ENCODE measurements around the gene TXN2.
"Not testable (repeated sequence)": the region's sequence is repeated elsewhere in the genome, so short reads cannot be mapped to it uniquely, and the experiment has no call there.

The TXN2 gene, protein sequence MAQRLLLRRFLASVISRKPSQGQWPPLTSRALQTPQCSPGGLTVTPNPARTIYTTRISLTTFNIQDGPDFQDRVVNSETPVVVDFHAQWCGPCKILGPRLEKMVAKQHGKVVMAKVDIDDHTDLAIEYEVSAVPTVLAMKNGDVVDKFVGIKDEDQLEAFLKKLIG

DNA sequence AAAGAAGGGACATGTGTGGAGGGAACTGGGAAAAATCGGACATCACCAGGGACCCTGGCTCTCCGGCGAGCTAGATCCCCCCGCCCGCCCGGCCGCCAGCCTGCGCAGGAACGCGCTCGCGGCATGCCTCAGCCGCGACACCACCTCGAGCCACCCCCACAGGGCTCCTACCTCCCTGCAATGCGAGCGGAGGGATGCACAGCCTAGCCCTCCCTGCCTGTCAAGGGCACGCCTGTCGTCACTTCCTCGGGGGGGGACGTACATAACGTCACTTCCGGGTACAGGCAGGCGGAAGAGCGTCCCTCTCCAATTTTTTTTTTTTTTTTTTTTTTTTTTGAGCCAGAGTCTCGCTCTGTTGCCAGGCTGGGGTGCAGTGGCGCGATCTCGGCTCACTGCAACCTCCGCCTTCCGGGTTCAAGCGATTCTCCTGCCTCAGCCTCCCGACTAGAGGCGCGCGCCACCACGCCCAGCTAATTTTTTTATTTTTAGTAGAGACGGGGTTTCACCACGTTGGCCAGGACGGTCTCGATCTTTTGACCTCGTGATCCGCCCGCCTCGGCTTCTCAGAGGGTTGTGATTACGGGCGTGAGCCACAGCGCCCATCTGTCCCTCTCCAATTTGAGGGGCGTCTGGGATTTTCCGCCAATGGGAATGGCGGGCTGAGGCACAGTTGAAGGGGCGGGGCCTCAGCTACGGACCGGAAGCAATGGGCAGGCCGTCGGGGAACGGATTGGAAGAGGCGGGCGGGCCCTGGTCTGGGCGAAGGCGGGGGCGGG lies at the start of gene TXN2:
TXN2 (minus strand) TSS at position 248 of the 776 bp plus-strand sequence. CDS start 803 bp downstream, outside the sequence.
- DNase-seq (ENCODE audit: low spot score) = peak; percentile 98

DNA sequence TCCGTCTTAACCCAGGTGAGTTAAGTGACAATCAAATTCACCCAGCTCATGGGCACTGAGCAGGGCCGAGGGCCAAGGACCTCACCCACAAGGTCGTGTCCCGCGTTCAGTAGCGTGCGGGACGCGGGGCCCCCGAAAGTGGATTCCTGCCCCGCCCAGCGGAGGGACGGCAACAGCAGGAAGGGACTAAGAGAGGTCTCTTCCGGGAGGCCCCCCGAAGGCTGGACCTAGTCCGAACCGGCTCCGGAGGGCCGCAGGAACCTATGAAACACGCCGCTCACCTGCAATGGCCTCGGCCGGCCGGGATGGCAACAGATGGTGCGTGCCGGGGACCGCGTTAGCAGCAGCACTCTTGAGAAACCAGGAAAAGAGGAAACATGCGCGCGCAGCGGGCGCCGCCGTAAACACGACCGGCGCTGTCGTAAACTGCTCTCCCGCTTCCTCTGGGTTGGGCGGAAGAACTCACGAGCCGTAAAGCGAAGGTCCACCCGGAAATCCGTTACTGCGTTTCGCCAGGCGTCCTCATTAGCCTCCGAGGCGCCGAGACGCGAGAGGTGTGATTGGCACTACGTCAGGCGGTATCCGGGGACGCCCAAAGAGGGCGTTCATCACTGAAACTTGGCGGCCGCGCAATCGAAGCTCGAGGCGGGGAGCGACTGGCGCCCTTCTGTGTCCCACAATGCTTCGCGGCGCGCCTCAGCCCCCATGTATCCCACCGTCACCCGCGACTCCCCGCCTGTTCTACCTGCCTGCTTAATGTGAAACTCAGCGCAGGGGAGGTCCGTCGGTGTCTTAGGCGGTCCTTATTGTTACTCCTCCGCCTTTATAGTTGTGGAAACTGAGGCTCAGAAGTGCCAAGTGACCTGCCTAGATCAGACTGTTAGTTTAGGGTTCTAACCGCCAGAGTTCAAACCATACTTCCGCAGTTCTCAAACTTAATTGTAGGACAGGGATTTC lies 47.6 kb upstream of the TXN2 start, which contains the start of gene EIF3D:
EIF3D (minus strand) TSS at position 372 of the 957 bp plus-strand sequence. CDS start 3,045 bp downstream, outside the sequence.
- DNase-seq (ENCODE audit: low spot score) = peak; percentile 97

DNA sequence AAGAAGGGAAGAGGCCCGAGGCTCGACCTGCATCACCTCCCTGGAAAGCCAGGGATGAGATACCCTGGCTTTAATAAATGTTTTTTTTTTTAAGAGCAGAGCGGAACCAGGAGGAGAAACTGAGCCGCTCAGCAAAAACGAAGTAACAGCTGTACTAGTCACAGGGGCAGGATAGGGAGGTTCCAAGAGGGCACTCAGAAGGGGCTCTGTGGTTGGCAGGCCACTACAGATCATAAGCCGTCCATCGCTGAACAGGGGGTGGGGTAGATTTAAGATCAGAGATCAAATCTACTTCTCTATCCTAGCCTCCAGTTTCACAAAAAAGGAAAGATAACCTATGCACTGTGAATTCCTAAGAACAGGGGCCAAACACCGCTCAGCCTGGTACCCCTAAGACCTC lies 46.9 kb upstream of the TXN2 start:
- no peak for DNase-seq (ENCODE audit: low spot score)

DNA sequence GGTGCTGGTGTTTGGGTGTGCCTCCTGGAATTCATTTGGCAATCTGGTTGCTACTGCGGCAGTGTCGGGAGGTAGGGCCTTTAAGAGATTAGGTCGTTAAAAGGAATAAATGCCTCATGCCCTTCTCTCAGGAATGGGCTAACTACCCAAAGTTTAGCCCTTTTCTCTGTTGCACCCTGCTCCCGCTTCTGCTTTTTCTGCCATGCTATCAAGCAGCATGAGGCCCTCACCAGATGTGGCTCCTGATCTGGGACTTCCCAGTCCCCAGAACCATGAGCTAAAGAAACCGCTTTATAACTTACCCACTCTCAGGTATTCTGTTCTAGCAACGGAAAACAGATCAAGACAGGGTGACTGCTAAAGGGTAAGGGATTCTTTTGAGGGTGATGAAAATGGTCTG lies 41.2 kb upstream of the TXN2 start:
- DNase-seq (ENCODE audit: low spot score) = no peak

DNA sequence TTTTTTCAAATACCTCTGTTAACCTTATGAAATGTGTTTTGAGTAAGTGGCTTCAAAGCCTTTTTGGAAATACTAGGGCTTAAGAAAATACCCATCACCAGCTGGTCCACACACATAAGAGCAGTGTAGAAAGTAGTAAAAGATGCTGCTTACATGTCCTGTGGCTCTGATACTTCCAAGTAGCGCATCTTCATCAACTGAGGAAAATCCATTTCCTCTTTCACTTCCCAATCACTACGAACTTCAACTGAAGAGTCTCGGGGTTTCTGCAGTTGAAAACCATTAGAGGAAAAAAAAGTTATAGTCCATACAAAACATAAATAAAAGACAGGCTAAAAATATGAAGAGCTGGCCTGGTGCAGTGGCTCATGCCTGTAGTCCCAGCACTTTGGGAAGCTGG lies 39.0 kb upstream of the TXN2 start:
- DNase-seq (ENCODE audit: low spot score) = no peak

DNA sequence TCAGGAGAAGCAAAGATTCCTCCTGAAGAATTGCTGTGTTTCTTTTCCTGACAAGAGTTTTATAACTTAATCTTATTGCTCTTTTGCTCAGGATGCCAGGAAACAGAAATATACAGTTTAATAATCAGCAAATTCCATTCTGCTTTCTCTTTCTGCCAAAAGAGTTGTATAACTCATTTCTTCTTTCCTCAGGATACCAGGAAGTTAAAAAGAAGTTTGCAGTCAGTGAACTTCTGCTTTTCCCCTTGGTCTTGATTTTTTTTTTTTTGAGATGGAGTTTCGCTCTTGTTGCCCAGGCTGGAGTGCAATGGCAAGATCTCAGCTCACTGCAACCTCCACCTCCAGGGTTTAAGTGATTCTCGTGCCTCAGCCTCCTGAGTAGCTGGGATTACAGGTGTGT lies 38.5 kb upstream of the TXN2 start:
- DNase-seq (ENCODE audit: low spot score) = not testable (repeated sequence)

DNA sequence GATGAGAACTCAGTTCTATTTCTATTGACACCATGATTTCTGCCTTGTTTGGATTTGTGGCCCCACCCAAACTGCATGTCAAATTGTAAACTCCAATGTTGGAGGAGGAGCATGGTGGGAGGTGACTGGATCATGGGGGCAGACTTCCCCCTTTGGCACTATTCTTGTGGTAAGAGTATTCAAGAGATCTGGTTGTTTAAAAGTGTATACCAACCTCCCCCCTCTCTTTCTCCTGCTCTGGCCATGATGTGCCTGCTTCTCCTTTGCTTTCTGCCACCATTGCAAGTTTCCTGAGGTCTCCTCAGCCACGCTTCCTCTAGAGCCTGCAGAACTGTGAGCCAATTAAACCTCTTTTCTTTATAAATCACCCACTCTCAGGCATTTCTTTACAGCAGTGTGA lies 33.3 kb upstream of the TXN2 start:
- no peak for DNase-seq (ENCODE audit: low spot score)

DNA sequence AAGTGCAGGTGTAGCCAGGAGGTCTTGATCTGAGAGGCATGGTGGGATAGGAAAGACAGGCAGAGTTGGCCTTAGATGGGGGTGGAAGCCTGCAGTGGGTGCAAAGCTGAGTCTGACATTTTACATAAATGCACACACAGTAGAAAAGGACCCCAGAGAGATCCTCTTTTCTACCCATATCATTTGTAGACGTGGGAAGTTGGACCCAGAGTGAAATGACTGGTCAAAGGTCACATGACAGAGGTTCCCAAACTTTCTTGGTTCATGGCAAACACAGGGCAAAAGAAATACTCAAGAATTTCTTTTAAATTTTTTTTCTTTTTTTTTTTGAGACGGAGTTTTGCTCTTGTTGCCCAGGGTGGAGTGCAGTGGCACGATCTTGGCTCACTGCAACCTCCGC lies 31.6 kb upstream of the TXN2 start:
- DNase-seq (ENCODE audit: low spot score) = no peak

DNA sequence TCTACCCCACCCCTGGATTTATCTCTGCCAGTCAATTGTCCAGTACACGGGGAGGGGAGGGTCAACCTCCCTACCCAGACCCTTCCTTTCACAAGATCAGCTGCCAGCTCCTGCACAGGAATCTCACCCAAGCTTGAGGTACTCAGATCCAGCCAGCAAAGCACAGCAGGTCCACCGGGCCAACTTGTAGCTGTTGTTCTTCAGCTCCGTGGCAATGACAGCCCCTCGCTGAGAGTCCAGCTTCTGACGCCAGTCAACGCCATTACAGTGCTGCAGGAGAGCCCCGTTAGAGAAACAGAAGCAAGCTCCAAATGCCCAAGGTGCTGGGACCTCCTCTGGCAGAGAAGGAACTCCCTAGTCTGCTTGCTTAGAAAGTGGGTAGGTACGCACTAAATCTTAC lies 30.9 kb upstream of the TXN2 start:
- no peak for DNase-seq (ENCODE audit: low spot score)

DNA sequence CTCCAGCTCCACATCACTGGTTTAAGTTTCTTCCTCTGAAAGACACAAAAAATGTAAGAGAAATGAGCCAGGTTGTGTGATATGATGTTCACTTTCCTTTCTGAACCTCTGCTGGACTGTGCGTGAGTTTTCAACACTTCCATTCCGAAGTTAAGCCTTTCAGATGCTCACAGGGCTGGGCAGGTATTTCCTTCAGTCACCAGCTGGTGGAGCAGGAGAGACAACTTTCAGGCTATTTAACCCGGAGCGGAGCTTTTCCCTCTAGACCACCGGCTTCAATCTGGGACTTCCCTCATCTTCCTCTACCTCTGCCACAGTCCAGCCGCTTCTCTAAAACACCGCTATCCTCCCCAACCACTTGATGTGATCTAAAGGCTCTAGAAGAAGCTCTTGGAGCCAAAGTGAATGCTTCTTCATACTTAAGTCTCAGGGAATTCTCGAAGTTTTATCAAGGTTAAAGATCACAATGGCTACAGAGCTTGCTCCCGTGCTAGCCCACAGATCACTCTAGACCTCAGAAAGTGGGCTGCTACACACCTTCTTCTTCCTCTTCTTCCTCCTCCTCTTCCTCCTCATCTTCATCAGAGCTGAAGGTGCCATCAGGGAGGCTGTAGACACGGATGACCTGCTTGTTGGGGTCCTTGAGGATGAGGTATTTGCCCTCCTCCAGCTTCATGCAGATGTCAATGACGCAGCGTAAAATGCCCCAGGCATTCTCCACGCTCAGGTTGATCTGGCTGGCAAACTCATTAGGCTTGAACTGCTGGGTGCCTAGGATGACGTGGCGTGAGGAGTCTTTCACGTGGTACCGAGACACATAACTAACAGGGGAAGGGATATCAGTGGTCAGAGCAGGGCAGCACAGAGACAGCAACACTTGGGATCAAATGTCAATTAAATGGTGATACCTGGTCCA lies 29.8 kb upstream of the TXN2 start:
- no peak for DNase-seq (ENCODE audit: low spot score)

DNA sequence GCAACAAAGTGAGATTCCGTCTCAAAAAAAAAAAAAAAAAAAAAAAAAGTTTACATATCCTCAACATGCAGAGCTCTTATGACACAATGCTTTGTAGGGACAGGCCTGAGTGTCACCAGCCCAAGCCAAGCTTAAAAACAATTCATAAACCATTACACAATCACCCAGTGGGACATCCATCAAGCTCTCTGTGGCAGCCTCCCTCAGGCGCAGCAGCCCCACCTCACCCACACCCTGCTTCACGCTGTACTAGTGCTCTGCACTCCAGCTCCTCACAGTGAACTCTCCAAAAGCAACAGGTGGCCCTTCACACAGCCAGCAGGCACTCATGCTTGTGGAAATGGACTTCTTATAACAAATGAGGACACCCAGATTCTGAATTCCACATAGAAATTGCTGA lies 28.9 kb upstream of the TXN2 start:
- DNase-seq (ENCODE audit: low spot score) = no peak

DNA sequence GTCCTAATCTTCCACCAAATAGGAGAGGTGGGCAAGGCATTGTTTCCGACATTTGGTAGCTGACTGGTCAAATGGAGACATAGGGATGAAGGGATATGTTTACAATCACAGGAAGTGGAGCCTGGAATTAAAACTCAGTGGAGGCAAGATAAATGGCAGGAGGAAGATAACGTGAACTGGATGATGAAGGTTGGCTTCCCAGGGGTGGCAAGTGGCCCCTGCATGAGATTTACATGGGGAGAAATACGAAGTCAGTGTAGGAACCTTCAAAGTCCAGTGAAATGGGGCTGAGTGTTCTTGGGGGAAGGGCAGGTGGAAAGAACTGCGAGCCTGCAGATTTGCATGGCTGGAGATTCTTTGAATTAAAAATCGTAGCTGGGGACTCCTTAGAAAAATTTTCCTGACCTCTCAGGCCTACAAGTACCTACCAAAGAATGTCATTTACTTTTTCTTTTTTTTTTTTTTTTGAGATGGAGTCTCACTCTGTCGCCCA lies 26.1 kb upstream of the TXN2 start:
- DNase-seq (ENCODE audit: low spot score) = no peak

DNA sequence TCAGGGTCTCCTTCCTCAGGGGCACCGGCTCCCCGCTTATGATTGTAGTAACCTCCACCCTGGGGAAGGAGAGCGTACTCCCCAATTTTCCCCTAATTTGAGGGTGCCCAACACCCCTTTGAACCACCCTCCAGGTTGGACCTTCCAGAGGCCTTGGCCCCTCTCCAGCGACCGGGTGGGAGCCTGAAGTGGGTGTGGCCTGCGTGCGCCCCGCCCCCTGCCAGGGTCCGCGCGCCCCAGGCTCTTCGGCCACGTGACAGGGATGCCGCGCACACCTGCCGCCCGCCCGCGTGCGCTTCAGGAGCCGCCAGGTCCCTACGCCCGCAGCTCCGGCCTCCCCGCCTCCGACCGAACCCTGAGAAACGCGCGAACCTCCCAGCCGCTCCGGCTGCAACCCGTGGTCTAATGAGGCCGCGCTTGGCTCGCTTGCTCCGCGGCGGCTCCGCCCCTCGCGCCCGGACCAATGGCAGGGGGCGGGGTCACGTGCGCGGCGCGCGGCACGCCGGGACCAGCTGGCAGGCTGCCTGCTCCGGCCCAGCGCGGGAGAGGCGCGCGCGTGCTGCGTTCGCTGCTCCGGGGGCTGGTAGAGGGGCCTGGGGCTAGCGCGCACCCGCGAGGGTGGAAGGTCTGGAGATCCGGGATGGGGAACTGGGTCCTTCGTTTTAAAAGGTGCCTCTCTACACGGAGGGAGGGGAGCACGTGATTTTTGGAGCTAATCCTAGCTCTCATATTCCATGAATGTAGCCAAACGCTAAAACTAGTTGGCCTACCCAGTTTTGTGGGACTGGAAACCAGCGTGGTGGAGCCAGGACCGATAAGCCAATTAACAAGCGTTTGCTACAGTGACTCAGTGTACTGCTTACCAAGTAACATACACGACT lies 25.4 kb upstream of the TXN2 start, which contains the start of gene FOXRED2:
FOXRED2 (minus strand) TSS at position 404 of the 881 bp plus-strand sequence. CDS start 618 bp downstream, outside the sequence.
- DNase-seq (ENCODE audit: low spot score) = peak; percentile 93

DNA sequence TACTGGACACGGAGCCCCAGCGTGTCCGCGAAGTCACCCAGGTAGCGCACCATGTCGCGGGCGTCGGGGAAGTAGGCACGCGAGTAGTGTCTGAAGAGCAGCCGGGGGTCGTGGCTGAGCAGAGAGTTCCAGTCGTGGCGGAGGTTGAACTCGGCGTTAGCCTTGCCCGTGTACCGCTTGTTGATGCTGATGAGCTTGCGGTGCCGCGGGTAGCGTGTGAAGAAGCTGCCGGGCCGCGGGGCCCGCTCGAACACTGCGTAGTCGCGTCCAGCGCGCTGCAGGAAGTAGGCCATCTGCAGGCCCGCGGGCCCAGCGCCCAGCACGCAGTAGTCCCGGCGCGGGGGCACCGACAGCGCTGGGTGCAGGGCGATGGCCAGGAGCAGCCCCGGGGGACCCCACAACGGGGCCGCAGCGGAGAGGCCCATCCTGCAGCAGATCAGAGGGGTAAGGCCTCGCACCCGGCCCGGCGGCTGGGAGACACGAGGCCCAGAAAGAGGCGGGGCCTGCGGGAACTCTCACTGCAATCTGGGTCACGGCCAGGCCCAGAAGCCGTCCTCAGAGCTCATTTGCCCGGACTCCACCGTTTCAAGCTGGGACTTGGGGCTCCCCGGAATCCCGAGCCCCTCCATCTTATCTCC lies 24.7 kb upstream of the TXN2 start:
- no peak for DNase-seq (ENCODE audit: low spot score)

DNA sequence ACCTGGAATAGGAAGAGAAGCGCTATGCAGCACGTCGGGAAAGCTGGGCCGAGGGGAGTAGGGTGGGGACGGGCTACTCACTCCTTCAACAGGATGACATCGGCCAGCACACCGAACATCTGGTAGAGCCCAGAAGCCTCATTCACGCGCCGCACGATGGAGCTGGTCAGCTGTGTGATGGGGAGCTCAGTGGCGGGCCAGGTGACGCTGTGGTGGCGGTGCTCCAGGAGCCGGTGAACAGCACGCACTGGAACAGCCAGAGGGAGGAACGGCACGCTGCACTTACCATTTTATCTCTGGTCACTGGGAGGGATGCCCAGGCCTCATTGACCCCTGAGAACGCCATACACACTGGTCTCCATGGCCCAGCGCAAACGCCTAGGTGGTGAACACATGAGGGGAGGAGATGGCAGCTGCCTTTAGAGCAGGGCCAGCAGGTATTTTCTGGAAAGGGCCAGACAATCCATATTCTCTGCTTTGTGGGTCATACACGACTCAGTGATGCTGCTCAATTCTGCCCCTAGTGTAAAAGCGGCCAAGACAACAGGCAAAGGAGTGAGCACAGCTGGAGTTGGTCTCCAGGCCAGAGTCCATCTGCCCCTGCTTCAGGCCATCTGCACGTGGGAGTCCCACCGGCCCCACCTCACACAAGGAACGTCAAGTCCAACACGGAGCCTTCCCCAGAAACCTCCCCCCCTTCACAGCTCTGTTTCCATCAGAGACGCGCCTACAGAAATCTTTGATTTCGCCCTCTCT lies 16.6 kb upstream of the TXN2 start:
- no peak for DNase-seq (ENCODE audit: low spot score)

DNA sequence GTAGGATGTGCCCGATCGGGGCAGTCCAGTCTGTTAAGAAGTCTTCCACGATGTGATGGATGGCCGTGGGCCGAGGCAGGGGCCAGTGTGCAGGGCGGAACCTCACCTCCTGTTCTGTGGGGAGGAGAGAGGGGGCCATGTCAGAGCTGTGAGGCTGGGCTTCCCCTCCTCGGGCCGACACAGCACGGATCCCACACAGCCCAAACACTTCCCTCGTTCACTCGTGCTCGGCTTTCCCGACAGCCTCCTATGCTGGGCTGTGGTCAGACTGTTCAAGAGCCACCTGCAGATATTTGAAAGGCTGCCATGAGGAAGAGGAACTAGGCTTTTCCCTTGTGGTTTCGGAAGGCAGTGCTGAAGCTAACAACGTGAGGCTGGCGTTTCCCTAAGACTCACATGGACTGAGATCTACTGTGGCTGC lies 12.3 kb upstream of the TXN2 start:
- no peak for DNase-seq (ENCODE audit: low spot score)

DNA sequence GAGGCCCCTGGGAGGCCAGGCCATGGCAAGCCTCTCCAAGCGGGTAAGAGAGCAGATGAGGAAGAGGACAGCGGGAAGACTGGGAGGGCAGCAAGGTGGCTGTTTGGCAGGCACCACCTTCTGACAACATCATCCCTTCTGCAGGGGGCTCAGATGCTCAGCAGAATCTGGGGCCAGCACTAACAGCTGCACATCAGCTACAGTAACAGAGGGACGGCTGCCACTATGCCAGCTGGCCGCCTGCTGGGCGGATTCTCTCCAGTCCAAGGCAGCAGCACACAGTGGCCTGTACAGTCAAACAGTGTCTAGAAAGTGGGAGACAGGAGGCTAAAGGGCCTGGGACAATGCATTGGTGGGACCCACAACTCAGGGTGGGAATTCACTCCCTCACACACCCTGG lies 10.7 kb upstream of the TXN2 start:
- no peak for DNase-seq (ENCODE audit: low spot score)

DNA sequence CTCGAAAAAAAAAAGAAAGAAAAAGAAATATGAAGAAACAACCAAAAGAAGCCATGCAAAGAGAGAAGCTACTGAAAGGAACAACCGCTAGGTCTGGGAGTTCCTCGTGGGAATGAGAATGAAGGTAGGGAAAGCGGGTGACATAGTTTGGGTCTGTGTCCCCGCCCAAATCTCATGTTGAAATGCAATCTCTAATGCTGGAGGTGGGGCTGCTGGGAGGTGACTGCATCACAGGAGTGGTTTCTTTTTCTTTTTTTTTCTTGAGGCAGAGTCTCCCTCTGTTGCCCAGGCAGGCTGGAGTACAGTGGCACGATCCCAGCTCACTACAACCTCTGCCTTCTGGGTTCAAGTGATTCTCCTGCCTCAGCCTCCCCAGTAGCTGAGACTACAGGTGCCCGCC lies 9.7 kb upstream of the TXN2 start:
- DNase-seq (ENCODE audit: low spot score) = no peak
